ENCODE results near the gene UTP3.

DNA sequence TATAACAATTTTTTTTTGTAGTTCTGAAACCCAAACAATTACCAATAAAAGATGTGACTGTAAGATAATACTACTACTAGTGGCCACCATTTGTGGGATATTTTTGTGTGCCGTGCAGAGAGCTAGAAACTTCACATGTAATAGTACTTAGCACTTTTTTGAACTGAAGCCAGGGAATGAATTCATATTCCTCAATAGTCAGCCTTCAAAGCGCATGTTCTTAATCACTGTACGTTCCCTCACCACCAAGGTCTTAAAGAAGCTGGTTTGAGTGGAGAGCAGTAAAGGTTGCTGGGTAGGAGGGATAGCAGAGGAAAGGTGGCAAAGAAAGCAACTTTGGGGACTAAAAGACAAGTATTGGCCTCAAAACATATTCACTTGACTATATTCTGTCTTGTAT, 23.8 kb downstream of the UTP3 start:
- TF ChIP-seq, protein P1, sequence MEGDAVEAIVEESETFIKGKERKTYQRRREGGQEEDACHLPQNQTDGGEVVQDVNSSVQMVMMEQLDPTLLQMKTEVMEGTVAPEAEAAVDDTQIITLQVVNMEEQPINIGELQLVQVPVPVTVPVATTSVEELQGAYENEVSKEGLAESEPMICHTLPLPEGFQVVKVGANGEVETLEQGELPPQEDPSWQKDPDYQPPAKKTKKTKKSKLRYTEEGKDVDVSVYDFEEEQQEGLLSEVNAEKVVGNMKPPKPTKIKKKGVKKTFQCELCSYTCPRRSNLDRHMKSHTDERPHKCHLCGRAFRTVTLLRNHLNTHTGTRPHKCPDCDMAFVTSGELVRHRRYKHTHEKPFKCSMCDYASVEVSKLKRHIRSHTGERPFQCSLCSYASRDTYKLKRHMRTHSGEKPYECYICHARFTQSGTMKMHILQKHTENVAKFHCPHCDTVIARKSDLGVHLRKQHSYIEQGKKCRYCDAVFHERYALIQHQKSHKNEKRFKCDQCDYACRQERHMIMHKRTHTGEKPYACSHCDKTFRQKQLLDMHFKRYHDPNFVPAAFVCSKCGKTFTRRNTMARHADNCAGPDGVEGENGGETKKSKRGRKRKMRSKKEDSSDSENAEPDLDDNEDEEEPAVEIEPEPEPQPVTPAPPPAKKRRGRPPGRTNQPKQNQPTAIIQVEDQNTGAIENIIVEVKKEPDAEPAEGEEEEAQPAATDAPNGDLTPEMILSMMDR (IDR thresholded peaks at IDR 0.05): no peak
- TF ChIP-seq POLR2A (IDR thresholded peaks at IDR 0.05): no peak

All from adrenal gland (tissue), 5 donors.